Amniotic epithelial cell (primary cell): ENCODE measurements around the gene OR6M1.
A peak's percentile ranks its signal among the peaks of the same experiment; 100 is the strongest.

Experiments used
- DNase-seq: peaks from one replicate; pipeline ENCODE4 v3.0.0-alpha.2; 2010; ENCODE audit warnings: low read depth

The OR6M1 gene, protein sequence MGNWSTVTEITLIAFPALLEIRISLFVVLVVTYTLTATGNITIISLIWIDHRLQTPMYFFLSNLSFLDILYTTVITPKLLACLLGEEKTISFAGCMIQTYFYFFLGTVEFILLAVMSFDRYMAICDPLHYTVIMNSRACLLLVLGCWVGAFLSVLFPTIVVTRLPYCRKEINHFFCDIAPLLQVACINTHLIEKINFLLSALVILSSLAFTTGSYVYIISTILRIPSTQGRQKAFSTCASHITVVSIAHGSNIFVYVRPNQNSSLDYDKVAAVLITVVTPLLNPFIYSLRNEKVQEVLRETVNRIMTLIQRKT

DNA sequence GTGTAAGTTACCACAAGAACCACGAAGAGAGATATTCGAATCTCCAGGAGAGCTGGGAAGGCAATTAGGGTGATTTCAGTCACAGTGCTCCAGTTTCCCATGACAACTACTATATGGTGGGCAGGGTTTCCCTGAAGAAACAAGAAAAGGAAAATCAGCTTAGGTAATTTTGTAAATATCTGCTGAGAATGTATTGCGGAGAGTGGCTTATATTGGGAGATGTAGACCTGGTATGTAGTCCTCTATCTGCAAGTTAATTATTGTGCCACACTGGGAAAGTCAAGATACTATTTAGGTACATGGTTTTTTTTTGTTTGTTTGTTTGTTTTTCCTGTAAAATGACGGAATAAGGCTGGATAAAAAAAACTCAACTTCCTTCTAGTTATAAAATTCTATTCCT lies at the start of gene OR6M1:
TSS of gene OR6M1 (minus strand) at position 101 of the 400 bp plus-strand sequence. CDS start at position 101, 0 bp downstream.
- DNase-seq, result no peak

DNA sequence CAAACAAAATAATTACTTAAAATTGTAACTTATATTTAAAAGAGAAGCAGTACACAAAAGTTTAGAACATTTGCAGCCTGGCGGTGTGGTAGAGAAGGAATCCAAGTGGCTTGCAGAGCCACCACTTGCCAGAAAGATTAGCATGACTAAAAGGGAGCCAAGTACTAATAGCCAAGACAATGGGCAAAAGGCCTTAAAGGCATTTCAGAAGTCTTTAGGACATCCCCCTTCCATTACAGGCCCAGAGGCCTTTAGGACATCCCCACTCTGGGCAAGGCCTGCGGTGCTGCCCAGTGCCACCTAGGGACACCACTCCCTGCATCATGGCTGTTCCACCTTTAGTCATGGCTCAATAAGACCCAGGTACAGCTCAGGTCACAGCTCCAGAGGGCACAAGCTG lies 46.9 kb upstream of the OR6M1 start:
- DNase-seq, result no peak

DNA sequence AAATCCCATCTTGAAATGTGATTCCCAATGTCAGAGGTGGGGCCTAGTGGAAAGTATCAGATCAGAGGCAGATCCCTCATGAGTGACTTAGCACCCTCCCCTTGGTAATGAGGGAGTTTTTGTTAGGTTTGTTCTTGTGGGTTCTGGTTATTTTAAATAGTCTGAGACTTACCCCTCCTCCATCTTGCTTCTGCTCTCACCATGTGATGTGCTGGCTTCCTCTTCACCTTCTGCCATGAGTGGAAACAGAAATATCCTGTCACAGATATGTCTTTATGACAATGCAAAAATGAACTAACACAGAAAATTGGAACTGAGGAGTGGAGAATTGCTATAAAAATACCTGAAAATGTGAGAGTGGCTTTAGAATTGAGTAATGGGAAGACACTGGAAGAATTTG lies 46.2 kb upstream of the OR6M1 start:
- no peak for DNase-seq

GRCh38 chr11:123851110-123851509 lies 45.0 kb upstream of the OR6M1 start:
- no peak for DNase-seq

DNA sequence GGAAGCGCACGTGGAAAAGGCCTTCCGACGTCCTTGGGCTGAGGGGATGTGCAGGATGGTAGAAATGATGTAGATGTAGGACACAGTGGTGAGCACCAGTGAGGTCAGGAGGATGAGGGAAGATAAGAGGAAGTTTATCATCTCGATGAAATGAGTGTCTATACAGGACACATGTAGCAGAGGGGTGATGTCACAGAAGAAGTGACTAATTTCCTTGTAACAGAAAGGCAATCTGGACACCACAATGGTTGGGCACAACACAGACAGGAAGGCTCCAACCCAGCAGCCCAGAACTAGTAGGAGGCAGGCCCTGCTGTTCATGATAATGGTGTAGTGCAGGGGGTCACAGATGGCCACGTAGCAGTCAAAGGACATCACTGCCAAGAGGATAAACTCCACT lies 35.0 kb upstream of the OR6M1 start:
- DNase-seq, result no peak

DNA sequence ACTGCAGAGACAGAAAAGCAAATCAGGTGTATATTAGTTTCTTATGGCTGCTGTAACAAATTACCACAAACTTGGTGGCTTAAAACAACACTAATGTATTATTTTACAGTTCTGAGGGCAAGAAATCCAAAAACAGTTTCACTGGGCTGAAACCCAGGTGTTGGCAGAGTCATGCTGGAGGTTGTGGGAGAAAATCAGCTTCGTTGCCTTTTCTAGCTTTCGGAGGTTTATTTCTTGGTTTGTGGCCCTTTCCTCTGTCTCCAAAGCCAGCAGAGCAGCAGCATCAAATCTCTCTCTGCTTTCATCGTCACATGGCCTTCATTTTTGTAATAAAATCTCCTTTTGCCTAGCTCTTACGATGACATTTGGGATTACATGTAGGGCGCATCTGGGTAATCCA lies 33.0 kb upstream of the OR6M1 start:
- DNase-seq, result no peak

DNA sequence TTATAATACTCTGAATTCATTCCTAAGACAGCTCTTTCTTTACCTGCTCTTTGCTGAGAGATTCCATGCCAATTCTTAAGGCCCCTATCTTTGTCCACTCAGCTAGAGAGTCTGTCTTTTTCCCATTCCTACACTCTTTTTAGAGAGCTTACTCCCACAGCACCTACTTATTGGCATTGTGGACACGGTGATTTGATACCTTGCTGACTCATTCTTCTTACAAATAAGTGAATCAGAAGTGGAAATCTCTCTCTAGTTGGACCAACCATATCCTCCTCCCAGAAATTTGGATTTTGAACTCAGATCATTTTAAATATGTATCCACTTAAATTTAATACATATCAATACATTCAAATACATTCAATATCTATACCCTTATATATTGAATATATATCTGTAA lies 32.5 kb upstream of the OR6M1 start:
- DNase-seq, result no peak

DNA sequence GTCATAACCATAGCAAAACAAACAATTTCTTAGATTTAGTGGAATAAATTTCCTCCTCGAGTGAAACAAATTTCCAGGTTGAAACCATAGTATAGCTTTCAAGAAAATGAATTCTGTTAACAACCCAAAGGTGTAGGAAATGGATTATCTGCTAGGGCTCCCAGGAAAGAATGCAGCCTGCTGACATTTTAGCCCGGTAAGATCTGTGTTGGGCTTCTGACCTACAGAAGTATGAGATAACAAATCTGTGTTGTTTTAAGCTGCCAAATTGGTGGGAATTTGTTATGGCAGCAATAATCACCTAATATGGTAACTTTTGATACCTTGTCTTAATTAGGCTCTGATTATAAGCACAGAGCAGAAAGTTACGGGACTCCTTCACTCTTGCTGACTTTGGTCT lies 32.0 kb upstream of the OR6M1 start:
- no peak for DNase-seq

DNA sequence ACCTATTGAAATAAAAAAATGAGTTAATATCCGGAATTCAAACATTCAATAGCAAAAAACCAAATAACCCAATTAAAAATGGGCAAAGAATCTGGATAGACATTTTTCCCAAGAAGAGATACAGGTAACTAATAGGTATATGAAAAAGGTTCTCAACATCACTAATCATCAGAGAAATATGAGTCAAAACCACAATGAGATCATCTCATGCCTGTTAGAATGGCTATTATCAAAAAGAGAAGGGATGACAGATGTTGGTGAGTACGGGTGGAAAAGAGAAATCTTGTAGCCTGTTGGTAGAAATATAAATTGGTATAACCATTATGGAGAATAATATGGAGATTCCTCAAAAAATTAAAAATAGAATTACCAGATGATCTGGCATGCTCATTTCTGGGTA lies 26.9 kb upstream of the OR6M1 start:
- peak; percentile 1 for DNase-seq

DNA sequence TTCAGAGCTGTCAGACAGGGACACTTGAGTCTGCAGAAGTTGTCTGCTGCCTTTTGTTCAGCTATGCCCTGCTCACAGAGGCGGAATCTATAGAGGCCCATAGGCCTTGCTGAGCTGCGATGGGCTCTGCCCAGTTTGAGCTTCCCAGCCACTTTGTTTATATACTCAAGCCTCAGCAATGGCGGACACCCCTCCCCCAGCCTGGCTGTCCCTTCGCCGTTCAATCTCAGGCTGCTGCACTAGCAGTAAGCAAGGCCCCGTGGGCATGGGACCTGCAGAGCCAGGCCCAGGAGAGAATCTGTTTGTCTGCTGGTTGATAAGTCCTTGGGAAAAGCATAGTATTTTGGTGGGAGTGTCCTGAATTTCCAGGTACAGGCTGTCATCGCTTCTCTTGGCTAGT lies 23.6 kb upstream of the OR6M1 start:
- no peak for DNase-seq

GRCh38 chr11:123822599-123822998 lies 16.4 kb upstream of the OR6M1 start:
- peak; percentile 88 for DNase-seq

GRCh38 chr11:123822032-123822431 lies 15.9 kb upstream of the OR6M1 start:
- DNase-seq, result peak; percentile 8

DNA sequence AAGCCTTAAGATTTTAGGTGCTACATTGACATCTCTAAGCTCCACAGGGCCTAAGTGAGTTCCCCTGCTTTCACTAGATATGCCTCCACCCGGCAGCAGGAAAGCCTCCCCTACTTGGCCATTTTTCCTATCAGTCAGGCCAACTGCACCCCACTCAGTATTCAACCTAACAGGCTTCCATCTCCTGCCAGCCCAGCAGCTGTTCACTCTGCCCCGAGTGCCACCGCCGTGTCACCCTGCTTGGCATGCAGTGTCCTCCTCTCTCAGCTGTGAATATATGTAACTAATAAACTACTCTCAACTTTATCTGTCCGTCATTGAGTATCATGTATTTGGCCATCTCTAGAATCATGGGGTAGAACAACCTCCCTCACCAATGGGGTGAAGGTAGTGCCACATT lies 9.0 kb upstream of the OR6M1 start:
- no peak for DNase-seq

DNA sequence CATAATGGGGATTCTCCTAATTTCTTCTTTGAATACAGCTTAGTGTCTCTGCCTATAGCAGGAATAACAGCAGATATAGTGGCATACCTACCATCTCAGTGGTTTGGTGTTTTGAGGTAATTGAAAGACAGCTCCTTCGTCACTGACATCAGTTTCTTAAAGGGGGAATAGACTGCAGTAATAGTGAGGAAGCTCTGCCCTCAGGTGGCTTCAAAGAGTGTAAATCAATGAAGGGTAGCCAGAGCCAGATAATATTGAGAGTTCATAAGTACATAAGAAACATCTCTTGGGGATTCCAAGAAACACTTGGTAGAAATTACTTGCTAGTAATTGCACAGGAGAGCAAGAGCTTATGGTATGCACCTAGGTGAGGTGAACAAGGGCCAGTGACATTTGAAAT lies 4.4 kb downstream of the OR6M1 start:
- no peak for DNase-seq

GRCh38 chr11:123800036-123800435 lies 6.1 kb downstream of the OR6M1 start:
- no peak for DNase-seq

- DNase-seq, result no peak
Measured at GRCh38 chr11:123799438-123799837, 6.7 kb downstream of the OR6M1 start.

DNA sequence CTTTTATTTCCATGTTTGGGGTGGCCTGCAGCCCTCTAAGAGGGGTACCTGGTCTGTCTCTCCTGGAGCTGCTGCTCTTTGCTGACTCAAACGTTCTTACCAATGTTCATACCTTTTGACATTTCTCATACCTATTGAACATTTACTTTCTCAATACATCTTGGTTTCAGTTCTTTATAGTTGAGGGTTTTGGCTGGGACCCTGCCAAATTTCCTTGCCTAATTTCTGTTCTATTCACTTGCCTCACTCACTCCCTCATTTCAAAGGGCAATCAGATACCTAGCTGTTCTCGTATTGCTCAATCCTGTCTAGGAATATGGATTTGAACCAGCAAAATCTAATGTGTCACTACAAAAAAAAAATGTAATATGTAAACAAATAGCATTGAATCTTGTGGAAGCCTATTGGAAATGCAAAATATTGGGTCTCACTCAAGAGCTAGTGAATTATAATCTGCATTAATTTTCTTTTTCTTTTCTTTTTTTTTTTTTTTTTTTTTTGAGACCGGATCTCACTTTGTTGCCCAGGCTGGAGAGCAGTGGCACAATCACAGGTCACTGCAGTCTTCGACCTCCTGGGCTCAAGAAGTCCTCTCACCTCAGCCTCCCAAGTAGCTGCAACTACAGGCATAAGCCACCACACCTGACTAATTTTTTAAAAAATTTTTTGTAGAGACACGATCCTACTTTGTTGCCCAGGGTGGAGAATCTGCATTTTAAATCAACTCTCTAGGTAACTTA lies 7.5 kb downstream of the OR6M1 start:
- DNase-seq, result peak; percentile 11

GRCh38 chr11:123798079-123798478 lies 8.1 kb downstream of the OR6M1 start:
- no peak for DNase-seq

DNA sequence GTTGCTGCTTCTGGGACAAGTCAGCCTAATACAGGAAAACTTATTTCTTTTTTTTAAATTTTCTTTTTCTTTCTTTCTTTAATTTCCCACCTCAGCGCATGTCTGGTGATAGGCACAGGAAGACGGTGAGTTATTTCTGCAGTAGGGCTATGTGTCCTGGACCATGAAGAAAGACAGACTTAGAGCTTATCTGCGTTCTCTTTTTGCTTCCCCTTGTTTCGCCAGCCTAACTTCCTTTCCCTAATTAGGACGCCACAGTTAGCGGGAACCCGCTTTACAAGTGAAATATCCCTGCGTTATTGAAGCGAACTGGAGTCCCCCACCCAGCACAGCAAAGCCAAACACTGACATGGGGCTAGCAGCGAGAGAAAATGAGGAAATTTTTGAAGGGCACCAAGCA lies 8.6 kb downstream of the OR6M1 start:
- DNase-seq, result no peak

DNA sequence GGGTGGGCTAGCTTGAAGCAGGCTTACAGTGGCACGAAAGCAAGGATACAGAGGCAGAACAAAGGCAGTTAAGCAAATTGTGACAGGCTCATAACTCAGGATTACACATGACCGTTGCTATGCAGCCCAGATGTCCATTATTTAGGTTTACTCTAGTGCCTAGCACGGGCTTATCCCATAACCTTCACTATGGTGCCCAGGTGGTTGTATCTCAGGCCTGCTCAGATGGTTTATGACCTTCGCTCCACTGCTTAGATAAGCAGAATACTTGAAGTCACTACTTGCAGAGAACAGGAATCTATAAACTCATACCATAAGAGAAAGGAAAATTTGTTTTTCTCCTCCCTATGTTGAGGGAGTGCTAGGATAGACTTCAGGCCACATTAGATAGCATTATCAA lies 9.0 kb downstream of the OR6M1 start:
- DNase-seq, result peak; percentile 49

GRCh38 chr11:123796226-123796625 lies 9.9 kb downstream of the OR6M1 start:
- DNase-seq, result no peak

GRCh38 chr11:123783536-123783935 lies 22.6 kb downstream of the OR6M1 start:
- no peak for DNase-seq

DNA sequence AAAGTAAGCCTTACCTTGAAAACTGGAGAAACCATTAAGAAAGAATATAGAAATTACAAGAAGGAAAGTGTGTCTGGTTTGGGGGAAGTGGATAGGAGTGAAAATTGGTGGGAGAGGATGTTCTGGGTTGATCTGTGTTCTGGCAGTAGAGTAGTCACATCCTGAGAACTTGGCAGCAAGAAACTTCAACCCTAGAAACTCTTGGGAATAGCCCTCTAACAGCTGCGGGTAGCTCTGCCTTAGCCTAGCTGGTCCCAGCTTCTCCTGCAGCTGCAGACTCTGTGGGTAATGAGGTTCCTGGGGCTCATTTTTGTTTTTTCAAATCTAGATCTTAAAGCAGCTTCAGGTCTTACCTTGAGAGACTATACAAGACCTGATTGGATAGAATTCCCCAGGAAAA lies 27.6 kb downstream of the OR6M1 start:
- DNase-seq, result no peak
